Endometrium (tissue), 2 donors: Measurements from ENCODE around the gene KCNIP2.
A peak's percentile ranks its signal among the peaks of the same experiment; 100 is the strongest.

Source experiments
- FAIRE-seq: peaks from 2 replicates; lab custom pipeline; 2012; peaks lifted over from hg19 to GRCh38; lab: Jason Lieb, UNC
- donor health status: control.
- donor health status: control.

KCNIP2 gene

GRCh38 chr10:101843032-101844021 lies at the start of gene KCNIP2:
TSS of gene KCNIP2 (minus strand) at chr10:101843800. CDS start at chr10:101843568, 232 bp downstream.
- FAIRE-seq = no peak

- no peak for FAIRE-seq
These were observed 49.3 kb upstream of the KCNIP2 start for GRCh38 chr10:101892782-101893391.

GRCh38 chr10:101889256-101890210 lies 45.9 kb upstream of the KCNIP2 start:
- peak; percentile 8 for FAIRE-seq

- no peak for FAIRE-seq
These were observed 44.8 kb upstream of the KCNIP2 start for GRCh38 chr10:101888251-101888949.

GRCh38 chr10:101887775-101888174 lies 44.2 kb upstream of the KCNIP2 start:
- FAIRE-seq = no peak

GRCh38 chr10:101886521-101887312 lies 43.1 kb upstream of the KCNIP2 start:
- no peak for FAIRE-seq

- FAIRE-seq = no peak
These were observed 37.6 kb upstream of the KCNIP2 start for GRCh38 chr10:101881036-101881774.

- no peak for FAIRE-seq
These were observed 36.6 kb upstream of the KCNIP2 start for GRCh38 chr10:101880232-101880573.

GRCh38 chr10:101879456-101880231 lies 36.0 kb upstream of the KCNIP2 start:
- no peak for FAIRE-seq

GRCh38 chr10:101878869-101879268 lies 35.3 kb upstream of the KCNIP2 start:
- FAIRE-seq = no peak

GRCh38 chr10:101875068-101875688 lies 31.6 kb upstream of the KCNIP2 start:
- no peak for FAIRE-seq

- FAIRE-seq = no peak
These were observed 30.7 kb upstream of the KCNIP2 start for GRCh38 chr10:101874252-101874651.

GRCh38 chr10:101867931-101868330 lies 24.3 kb upstream of the KCNIP2 start:
- peak; percentile 50 for FAIRE-seq

- FAIRE-seq = no peak
These were observed 15.9 kb upstream of the KCNIP2 start for GRCh38 chr10:101859530-101859929.

GRCh38 chr10:101858723-101859500 lies 15.3 kb upstream of the KCNIP2 start:
- FAIRE-seq = no peak

GRCh38 chr10:101857802-101858476 lies 14.3 kb upstream of the KCNIP2 start:
- FAIRE-seq = no peak

- no peak for FAIRE-seq
These were observed 13.0 kb upstream of the KCNIP2 start for GRCh38 chr10:101856626-101857025.
